Stimulated activated memory B cell treated with anti-CD40 and anti-IgM and Interleukin-4, amounts not matched to agents 10 μg/mL and 1 μg/mL and 100 μg/mL, for 72 hours (primary cell): ENCODE measurements around the gene CELF2.
"Not testable (repeated sequence)": the region's sequence is repeated elsewhere in the genome, so short reads cannot be mapped to it uniquely, and the experiment has no call there.

ENCODE experiments used
- ATAC-seq: fragments of 150-1000 bp; cut with Tn5 transposase; 2 replicates; pipeline ENCODE4 v1.10.0; 2021
- H3K27ac Mint-ChIP-seq: one replicate; pipeline ENCODE4 v1.8.0; 2022; ENCODE audit warnings: mild to moderate bottlenecking, mixed read lengths
- H3K27me3 Mint-ChIP-seq: one replicate; pipeline ENCODE4 v1.8.0; 2022; ENCODE audit warnings: mixed read lengths
- H3K36me3 Mint-ChIP-seq: one replicate; pipeline ENCODE4 v1.8.0; 2022; ENCODE audit warnings: mixed read lengths
- H3K4me1 Mint-ChIP-seq: one replicate; pipeline ENCODE4 v1.8.0; 2022; ENCODE audit warnings: mixed read lengths
- H3K4me3 Mint-ChIP-seq: one replicate; pipeline ENCODE4 v1.8.0; 2022; ENCODE audit warnings: mild to moderate bottlenecking, moderate library complexity, mixed read lengths
- H3K9me3 Mint-ChIP-seq: one replicate; pipeline ENCODE4 v1.8.0; 2022; ENCODE audit warnings: mixed read lengths

Gene CELF2

GRCh38 chr10:11358011-11358410 is 340.3 kb downstream of the CELF2 start:
- Mint-ChIP-seq H3K9me3 (peaks cover 4% of the 10 kb centered on the region), H3K4me1 (no peaks in the 10 kb centered on the region), H3K36me3 (no peaks in the 10 kb centered on the region), H3K4me3 (no peak overlapping the region), H3K27me3 (peaks cover 9% of the 10 kb centered on the region), H3K27ac (no peak overlapping the region)
- no peak for ATAC-seq

GRCh38 chr10:11358923-11359575 is 341.4 kb downstream of the CELF2 start:
- no peak for ATAC-seq
- H3K27me3 Mint-ChIP-seq = peaks cover 9% of the 10 kb centered on the region
- no peak overlapping the region for H3K27ac Mint-ChIP-seq
- H3K9me3 Mint-ChIP-seq = no peaks in the 10 kb centered on the region
- H3K4me1 Mint-ChIP-seq = no peaks in the 10 kb centered on the region
- H3K36me3 Mint-ChIP-seq = no peaks in the 10 kb centered on the region
- no peak overlapping the region for H3K4me3 Mint-ChIP-seq

- H3K4me1 Mint-ChIP-seq = no peaks in the 10 kb centered on the region
These were observed 342.2 kb downstream of the CELF2 start for GRCh38 chr10:11359869-11360268.

DNA sequence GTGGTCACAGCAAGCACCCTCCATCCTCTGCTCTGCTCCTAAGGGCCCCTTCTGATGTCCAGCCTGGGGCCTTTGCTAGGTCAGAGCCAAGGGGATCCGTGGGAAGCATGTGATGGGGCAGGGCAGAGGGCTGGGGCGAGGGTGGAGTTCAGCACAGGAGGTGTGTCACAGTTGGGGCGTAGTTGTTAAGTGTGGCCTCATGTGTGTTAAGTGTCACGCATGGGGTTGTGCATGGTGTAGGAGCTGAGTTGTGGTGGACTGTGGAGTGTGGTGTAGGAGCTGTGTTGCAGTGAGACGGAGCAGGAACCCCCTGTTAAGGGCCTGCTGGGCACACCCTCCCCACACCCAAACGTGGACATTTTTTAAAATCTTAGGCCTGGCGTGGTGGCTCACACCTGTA is 345.8 kb downstream of the CELF2 start:
- H3K27ac Mint-ChIP-seq = no peak overlapping the region
- ATAC-seq = no peak
- peaks cover 7% of the 10 kb centered on the region for H3K9me3 Mint-ChIP-seq

More at GRCh38 chr10:11359869-11360268, 342.2 kb downstream of the CELF2 start:
- Mint-ChIP-seq H3K36me3 (no peaks in the 10 kb centered on the region), H3K27ac (no peak overlapping the region), H3K27me3 (peaks cover 9% of the 10 kb centered on the region), H3K4me3 (no peak overlapping the region), H3K9me3 (no peaks in the 10 kb centered on the region)
- ATAC-seq = no peak

DNA sequence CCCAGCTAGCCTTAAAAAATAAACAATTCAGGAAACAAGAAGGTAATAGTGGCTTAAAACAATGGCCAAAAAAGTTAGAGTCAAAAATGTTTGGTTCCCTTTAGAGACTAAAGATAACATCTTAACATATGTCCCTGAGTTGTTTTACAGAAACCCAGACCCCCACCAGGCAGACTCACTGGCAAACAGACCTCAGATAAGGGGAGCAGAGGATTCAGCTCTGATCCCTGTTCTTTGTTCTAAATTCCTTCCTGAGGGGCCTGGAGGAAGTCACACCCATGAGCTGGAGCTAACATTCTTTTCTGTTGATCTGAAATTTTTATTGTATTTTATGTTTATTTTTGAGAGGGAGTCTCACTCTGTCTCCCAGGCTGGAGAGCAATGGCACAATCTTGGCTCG is 346.6 kb downstream of the CELF2 start:
- Mint-ChIP-seq H3K27ac (no peak overlapping the region), H3K4me1 (peaks cover 9% of the 10 kb centered on the region), H3K4me3 (no peak overlapping the region), H3K27me3 (no peaks in the 10 kb centered on the region), H3K9me3 (peaks cover 7% of the 10 kb centered on the region), H3K36me3 (no peaks in the 10 kb centered on the region)
- no peak for ATAC-seq

More for the DNA sequence above, 345.8 kb downstream of the CELF2 start:
- Mint-ChIP-seq H3K36me3 (no peaks in the 10 kb centered on the region), H3K27me3 (no peaks in the 10 kb centered on the region), H3K4me1 (peaks cover 7% of the 10 kb centered on the region), H3K4me3 (no peak overlapping the region)

DNA sequence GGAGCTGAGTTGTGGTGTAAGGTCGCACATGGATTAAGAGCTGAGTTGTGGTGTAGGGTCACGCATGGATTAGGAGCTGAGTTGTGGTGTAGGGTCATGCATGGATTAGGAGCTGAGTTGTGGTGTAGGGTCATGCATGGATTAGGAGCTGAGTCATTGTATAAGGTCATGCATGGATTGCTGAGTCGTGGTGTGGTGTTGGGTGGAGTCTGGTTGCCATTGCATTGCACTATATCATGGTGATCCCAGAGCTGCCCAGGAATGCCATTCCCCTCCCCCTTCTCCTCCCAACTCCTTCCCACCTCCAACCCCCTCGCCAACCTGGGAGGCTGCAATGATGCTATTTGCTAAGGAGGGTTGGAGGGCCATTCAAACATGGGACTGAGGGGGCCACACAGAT is 349.2 kb downstream of the CELF2 start:
- H3K4me1 Mint-ChIP-seq, ATAC-seq, H3K4me3 Mint-ChIP-seq, H3K27me3 Mint-ChIP-seq, H3K36me3 Mint-ChIP-seq, H3K9me3 Mint-ChIP-seq, H3K27ac Mint-ChIP-seq: not testable (repeated sequence)

DNA sequence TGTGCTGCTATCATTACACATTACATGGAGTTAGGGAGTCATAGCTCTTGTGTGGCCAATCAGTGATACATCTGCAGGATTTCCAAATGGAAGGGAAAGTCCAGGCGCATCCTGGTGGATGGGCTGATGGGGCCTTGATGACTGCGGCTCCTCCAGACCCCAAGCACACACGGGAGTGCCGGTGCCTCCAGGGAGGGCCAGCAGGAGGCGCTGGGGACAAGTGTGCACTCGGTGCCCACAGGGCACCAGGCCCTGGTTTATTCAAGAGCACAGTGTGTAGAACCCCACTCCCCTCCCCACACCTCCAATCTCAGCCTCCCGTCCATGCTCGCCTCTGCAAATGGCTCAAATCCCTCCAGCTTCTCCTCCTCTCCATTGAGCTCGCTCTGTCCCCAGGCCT is 349.8 kb downstream of the CELF2 start:
- peaks cover 7% of the 10 kb centered on the region for H3K9me3 Mint-ChIP-seq
- no peaks in the 10 kb centered on the region for H3K27me3 Mint-ChIP-seq
- ATAC-seq = no peak
- no peak overlapping the region for H3K27ac Mint-ChIP-seq
- H3K4me3 Mint-ChIP-seq = no peak overlapping the region
- no peaks in the 10 kb centered on the region for H3K36me3 Mint-ChIP-seq
- peaks cover 9% of the 10 kb centered on the region for H3K4me1 Mint-ChIP-seq

DNA sequence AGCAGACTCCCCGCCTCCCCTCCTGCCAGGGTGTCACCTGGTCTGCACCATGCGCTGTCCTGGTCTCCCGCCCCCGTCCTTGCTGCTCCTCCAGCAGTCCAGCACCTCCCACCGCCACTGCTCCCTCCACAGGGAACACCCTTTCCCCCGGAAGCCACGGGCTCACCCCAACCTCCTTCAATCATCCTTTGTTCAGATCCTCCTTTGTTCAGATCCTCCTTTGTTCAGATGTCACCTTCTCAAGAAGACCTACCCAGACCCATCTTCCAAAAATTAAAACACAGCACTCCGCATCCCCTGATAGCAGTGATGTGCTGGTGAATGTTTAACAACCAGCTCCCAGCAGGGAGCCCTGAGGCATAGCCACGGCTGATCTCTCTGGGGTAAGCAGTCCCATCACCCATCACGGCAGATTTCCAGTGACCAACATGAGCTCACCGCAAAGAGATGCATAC is 356.1 kb downstream of the CELF2 start:
- Mint-ChIP-seq H3K27me3 (no peaks in the 10 kb centered on the region), H3K4me3 (no peak overlapping the region), H3K27ac (no peak overlapping the region), H3K9me3 (no peaks in the 10 kb centered on the region), H3K4me1 (peaks cover 2% of the 10 kb centered on the region), H3K36me3 (no peaks in the 10 kb centered on the region)
- no peak for ATAC-seq

GRCh38 chr10:11377267-11377666 is 359.6 kb downstream of the CELF2 start:
- Mint-ChIP-seq H3K36me3 (no peaks in the 10 kb centered on the region), H3K27ac (no peak overlapping the region), H3K4me3 (no peak overlapping the region), H3K9me3 (no peaks in the 10 kb centered on the region), H3K4me1 (peaks cover 6% of the 10 kb centered on the region), H3K27me3 (peaks cover 16% of the 10 kb centered on the region)
- no peak for ATAC-seq

DNA sequence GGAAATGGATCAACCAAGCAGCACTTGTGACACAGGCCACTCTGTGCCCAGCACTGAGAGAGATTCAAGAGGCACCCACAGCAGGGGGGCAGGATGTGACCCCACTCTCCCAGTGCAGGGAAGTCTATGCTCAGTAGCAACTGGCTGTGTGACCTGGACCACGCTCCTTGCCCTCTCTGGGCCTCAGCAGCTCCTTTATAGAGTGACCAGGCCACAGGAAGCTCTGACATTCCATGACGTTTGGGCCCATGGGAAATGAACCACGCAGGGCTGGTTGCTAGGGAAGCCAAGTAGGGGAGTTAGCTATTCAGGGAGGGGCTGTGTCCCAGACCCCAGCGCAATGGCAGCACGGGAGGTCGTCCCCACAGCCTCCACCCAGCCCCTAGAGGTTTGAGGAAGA is 361.2 kb downstream of the CELF2 start:
- Mint-ChIP-seq H3K9me3 (peaks cover under 1% of the 10 kb centered on the region), H3K36me3 (peaks cover under 1% of the 10 kb centered on the region), H3K4me3 (no peak overlapping the region), H3K27ac (no peak overlapping the region), H3K4me1 (peaks cover 6% of the 10 kb centered on the region), H3K27me3 (peaks cover 16% of the 10 kb centered on the region)
- no peak for ATAC-seq

- Mint-ChIP-seq H3K9me3 (peaks cover 10% of the 10 kb centered on the region), H3K4me3 (no peak overlapping the region), H3K36me3 (peaks cover 7% of the 10 kb centered on the region), H3K27ac (no peak overlapping the region), H3K4me1 (peaks cover 15% of the 10 kb centered on the region), H3K27me3 (peaks cover 16% of the 10 kb centered on the region)
- ATAC-seq = no peak
These were observed 362.1 kb downstream of the CELF2 start for GRCh38 chr10:11379771-11380170.

GRCh38 chr10:11381023-11381422 is 363.4 kb downstream of the CELF2 start:
- Mint-ChIP-seq H3K36me3 (peaks cover 7% of the 10 kb centered on the region), H3K4me3 (no peak overlapping the region), H3K27ac (no peak overlapping the region), H3K9me3 (peaks cover 10% of the 10 kb centered on the region), H3K4me1 (peaks cover 21% of the 10 kb centered on the region), H3K27me3 (peaks cover 16% of the 10 kb centered on the region)
- no peak for ATAC-seq

DNA sequence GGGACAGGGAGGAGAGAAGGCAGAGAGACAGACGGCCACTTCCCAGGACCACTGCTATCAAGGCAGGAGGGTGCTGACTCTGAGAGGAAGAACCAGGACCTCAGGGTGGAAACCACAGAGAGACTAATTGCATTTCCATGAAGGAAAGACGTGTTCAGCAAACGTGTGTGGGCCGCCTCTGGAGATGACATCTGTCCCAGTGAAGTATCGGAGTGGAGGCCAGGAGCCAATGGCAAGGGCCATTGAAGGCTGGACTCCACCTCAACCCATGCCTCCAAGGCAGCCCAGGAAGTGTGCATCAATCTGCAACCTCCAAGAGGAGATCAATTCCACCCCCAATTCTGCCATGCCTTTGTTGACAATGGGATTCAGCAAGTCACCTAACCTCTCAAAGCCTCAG is 363.8 kb downstream of the CELF2 start:
- Mint-ChIP-seq H3K4me3 (no peak overlapping the region), H3K27me3 (peaks cover 16% of the 10 kb centered on the region), H3K4me1 (peaks cover 21% of the 10 kb centered on the region), H3K9me3 (peaks cover 10% of the 10 kb centered on the region), H3K36me3 (peaks cover 7% of the 10 kb centered on the region), H3K27ac (no peak overlapping the region)
- ATAC-seq = no peak

- Mint-ChIP-seq H3K27ac (no peak overlapping the region), H3K4me1 (peaks cover 21% of the 10 kb centered on the region), H3K4me3 (no peak overlapping the region), H3K9me3 (peaks cover 10% of the 10 kb centered on the region), H3K27me3 (peaks cover 16% of the 10 kb centered on the region), H3K36me3 (peaks cover 7% of the 10 kb centered on the region)
- ATAC-seq = no peak
These were observed 364.5 kb downstream of the CELF2 start for GRCh38 chr10:11382187-11382586.

DNA sequence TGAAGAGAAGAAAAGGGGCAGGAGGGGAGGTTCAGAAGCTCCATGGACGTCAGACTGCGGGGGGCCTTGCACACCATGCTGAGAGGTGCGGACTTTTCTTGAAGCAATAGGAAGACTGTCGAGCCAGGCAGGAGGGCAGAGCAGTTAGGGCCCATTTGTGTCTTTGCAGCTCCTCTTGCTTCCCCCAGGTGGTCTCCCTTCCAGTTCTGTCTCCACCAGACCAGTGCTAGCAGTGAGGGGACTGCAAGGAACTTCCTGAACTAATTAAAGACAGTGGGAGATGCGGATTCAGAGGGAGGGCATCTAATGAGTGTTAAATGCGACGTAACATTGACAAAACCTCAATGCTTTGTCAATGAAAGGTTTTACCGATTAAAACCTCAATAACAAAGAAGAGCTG is 368.4 kb downstream of the CELF2 start:
- Mint-ChIP-seq H3K4me3 (no peak overlapping the region), H3K36me3 (peaks cover 7% of the 10 kb centered on the region), H3K9me3 (peaks cover 10% of the 10 kb centered on the region), H3K27ac (no peak overlapping the region), H3K27me3 (peaks cover under 1% of the 10 kb centered on the region), H3K4me1 (peaks cover 15% of the 10 kb centered on the region)
- ATAC-seq = no peak
